Measurements from ENCODE around the gene RAB28.

DNA sequence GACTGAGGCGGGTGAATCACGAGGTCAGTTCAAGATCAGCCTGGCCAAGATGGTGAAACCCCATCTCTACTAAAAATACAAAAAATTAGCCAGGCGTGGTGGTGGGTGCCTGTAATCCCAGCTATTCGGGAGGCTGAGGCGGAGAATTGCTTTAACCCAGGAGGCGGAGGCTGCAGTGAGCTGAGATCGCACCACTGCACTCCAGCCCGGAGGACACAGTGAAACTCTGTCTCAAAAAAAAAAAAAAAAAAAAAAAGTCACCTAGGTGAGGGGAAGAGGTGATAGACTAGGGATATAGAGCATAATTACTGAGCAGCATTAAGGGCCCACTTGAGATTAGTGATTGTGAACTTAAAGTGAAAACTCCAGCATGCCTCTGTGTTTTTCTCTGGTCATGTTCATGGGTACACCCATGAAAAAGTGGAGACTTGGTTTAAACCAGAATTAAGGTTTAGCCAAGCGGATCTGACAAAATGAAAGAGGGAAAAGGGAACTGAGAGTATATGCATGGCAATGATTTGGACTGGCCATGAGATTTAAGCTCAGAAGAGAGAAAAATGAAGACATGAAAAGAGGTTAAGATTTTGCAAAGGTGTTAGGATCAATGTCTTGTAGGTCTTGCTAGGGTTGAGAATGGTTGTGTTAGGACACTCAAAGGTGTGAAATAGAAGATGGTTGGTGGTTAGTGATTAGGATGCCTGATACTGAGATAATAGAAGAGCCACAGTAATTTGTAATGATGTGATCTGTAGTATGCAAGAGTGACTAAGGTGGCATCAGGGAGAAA is 105.0 kb downstream of the RAB28 start:
- no peak for TF ChIP-seq CTCF (IDR thresholded peaks at IDR 0.05)
- no peak for TF ChIP-seq POLR2A (IDR thresholded peaks at IDR 0.05)
